HG02973 (cell line): Measurements from ENCODE around the gene QKI.
A peak's percentile ranks its signal among the peaks of the same experiment; 100 is the strongest.
"Not testable (repeated sequence)": the region's sequence is repeated elsewhere in the genome, so short reads cannot be mapped to it uniquely, and the experiment has no call there.

ENCODE experiments used
- ATAC-seq: cut with Tn5 transposase; IDR thresholded peaks from one replicate; pipeline ENCODE4 v1.9.1; 2021; ENCODE audit warnings: moderate library complexity; ENCODE audit not compliant: unreplicated experiment

The QKI gene

DNA sequence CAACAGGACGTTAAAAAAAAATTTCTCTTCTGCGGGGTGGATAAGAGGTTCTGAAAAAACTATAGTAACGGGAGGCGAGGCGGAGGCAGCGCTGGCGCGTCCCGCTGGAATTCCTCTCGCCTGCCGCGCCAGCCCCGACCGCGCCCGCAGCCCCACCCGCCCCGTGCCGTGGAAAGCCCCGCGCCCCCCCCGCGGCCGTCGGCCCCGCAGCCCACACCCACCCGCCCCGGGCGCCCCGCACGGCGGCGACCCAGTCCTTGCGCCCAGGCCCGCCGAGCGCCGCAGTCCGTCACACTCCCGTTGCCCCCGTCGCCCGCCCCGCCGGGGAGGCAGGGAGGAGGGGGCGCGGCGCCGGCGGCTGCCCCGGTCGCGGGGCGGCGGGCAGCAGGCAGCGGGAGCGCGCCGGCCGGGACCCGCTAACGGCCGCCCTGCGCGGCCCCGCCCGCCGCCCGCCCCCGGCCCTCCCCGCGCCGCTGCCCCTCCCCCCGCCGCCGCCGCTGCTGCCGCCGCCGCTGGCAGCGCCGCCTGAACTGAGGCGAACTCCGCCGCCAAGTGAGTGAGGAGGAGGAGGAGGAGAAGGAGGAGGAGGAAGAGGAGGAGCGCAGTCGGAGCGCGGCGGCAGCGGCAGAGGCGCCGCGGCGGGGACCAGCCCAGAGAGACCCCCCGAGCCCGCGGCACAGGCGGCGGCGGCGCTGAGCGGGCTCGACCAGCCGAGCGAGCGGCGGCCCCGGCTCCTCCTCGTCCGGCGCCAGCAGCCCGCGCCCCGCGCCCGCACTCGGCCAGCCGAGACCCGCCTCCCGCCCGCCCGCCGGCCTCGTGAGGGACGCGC is at the start of gene QKI:
Gene QKI, plus strand, starts transcription at position 602 of the 829 bp plus-strand sequence. CDS start 476 bp downstream, outside the sequence.
- ATAC-seq, result peak; percentile 32

GRCh38 chr6:163366288-163366687 is 48.2 kb upstream of the QKI start:
- no peak for ATAC-seq

DNA sequence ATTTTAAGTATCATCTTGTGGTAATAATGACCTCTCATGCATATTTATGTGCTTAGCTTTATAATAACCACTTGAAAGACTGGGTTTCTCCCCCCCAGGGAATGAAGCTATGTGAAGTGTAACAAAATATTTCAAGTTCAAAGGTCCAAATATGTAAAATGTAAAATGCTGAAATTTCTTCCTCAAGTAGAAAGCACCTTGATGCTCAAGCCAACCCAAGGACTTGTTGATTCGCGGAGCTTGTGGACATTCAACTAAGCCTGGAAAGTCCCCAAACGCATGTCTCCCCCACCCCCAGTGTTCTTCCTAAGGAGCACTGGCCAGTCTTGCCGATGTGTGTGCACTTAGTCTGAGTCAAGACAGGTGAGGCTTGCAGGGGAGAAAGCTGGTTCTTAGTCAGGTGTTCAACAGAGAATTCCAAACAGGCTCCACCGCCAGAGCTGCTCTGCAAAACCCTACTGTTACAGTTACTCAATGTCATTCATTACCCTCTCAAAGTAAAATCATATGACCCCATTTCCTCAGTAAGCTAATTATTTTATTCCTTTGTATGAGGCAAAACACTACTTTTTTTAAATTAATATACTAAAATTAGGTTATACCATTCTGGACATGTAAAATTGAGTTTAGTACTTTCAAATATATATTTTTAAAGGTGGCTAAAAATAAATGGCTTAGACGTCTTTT is 46.9 kb upstream of the QKI start:
- ATAC-seq, result no peak

- no peak for ATAC-seq
Observed at GRCh38 chr6:163369141-163369540, 45.4 kb upstream of the QKI start.

- no peak for ATAC-seq
Observed at GRCh38 chr6:163369628-163370365, 44.7 kb upstream of the QKI start.

- no peak for ATAC-seq
Observed at GRCh38 chr6:163370464-163371117, 43.9 kb upstream of the QKI start.

DNA sequence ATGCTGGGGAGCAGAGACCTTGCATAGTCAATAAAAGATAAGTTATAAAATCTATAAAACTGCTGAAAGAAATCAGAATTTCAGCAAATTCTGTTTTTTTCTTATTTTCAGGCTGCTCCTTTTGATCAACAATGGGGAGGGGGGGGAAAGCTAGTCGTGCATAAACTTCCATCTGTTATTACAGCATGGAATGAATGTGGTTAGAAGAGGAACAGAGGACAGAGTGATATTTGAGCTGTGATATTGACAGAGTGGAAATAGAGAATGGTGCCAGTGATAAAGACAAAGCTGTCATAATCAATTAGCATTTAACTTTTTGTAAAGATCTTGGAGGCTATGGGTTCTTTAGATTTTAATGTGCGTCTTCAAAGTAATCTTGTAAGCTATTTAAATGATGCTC is 43.4 kb upstream of the QKI start:
- no peak for ATAC-seq

DNA sequence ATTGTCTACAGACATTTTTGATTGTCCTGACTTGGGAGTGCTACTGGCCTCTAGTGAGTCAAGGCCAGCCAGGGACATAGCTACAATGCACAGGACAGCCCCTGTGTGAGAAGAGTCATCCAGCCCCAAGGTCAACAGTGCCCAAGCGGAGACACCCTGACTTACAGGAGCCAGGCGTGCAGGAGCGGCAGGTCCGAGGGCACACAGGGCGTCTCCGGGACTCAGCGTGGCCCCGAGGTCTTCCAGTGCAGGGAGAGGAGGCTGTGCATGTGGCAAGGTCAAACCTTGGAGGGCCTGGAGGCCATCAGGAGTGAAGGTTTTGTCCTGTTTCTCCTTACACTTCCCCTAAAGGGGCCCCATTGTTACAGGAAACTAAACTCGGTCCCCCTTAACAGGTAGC is 41.3 kb upstream of the QKI start:
- no peak for ATAC-seq

DNA sequence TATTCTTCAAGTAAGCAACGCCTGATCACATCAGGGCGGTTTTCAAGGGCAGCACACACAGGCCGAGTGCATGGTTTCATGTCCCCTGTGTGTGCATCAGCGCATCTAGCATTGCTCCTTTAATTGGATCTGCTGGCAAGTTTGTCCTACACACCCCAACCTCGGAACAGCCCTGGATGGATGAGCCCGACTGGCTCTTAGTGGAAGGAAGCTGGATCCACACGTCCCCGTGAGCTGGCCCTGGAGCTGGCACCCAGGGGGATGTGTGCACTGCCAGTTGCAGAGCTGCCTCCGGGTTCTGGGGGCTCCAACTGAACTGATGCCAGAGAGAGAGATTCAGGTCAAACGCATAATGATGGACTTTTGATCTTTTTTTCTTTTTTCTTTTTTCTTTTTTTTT is 39.2 kb upstream of the QKI start:
- no peak for ATAC-seq

DNA sequence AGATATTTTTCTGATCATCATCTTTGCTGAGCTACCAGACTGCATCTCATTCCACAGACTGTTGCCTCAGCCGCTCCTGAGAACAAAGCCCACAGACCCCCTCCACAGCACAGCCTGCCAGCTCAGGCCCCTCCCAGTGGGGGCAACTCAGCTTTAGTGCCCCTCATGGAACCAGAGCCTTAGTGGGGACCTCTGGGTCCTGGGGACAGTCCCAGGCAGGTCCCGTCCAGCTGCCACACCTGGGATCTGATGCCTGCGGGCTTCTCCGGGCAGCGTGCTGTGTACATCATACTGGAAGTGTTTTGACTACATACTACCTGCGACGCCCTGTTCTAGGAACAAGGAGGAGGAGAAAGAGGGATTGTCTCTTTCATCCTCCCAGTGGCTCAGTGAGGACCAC is 38.3 kb upstream of the QKI start:
- no peak for ATAC-seq

- no peak for ATAC-seq
Observed at GRCh38 chr6:163377561-163377960, 37.0 kb upstream of the QKI start.

- ATAC-seq, result no peak
Observed at GRCh38 chr6:163380216-163380615, 34.3 kb upstream of the QKI start.

- ATAC-seq, result no peak
Observed at GRCh38 chr6:163381118-163381756, 33.3 kb upstream of the QKI start.

GRCh38 chr6:163383396-163383795 is 31.1 kb upstream of the QKI start:
- not testable (repeated sequence) for ATAC-seq

- no peak for ATAC-seq
Observed at GRCh38 chr6:163383912-163384311, 30.6 kb upstream of the QKI start.

- no peak for ATAC-seq
Observed at GRCh38 chr6:163384510-163384909, 30.0 kb upstream of the QKI start.

DNA sequence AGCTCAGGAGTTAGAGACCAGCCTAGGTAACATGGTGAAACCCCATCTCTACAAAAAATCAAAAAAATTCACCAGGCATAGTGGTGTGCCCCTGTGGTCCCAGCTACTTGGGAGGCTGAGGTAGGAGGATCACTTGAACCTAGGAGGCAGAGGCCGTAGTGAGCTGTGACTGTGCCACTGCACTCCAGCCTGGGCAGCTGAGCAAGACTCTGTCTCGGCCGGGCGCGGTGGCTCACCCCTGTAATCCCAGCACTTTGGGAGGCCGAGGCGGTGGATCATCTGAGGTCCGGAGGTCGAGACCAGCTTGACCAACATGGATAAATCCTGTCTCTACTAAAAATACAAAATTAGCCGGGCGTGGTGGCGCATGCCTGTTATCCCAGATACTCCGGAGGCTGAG is 29.0 kb upstream of the QKI start:
- ATAC-seq, result not testable (repeated sequence)

GRCh38 chr6:163386329-163386908 is 28.1 kb upstream of the QKI start:
- no peak for ATAC-seq

GRCh38 chr6:163387317-163387716 is 27.2 kb upstream of the QKI start:
- no peak for ATAC-seq

DNA sequence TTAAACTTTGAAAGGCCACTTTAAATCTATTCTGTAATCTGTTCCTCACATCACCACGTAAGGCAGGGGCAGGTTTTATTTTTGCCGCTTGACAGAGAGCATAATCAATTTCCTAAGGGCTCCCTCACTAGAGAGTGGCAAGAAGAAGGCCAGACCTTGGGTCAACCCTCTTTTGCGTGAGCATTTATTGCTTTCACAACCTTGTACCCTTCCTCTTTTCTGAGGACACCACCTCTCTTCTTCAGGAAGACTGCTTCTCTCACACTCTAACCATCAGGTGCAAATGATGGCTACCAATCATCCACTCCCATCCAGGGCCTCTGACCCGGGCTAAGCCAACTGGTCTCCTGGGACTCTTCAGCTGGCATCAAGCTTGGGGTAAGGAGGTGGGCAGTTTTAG is 25.2 kb upstream of the QKI start:
- no peak for ATAC-seq
